IPS-18a (cell line): ENCODE measurements around the gene MSLN.
"Not testable (repeated sequence)": the region's sequence is repeated elsewhere in the genome, so short reads cannot be mapped to it uniquely, and the experiment has no call there.

Experiments used
- H3K27ac ChIP-seq: one replicate; pipeline ENCODE4 v1.5.1; 2013; ENCODE audit warnings: low read length
- H3K27me3 ChIP-seq: one replicate; pipeline ENCODE4 v1.6.1; 2013; ENCODE audit warnings: mild to moderate bottlenecking, low read length; ENCODE audit not compliant: control insufficient read depth, insufficient read depth
- H3K36me3 ChIP-seq: one replicate; pipeline ENCODE4 v1.6.1; 2013; ENCODE audit warnings: low read depth, low read length; ENCODE audit not compliant: control insufficient read depth
- H3K4me1 ChIP-seq: one replicate; pipeline ENCODE4 v1.6.1; 2013; ENCODE audit warnings: low read depth, low read length; ENCODE audit not compliant: control insufficient read depth
- H3K4me3 ChIP-seq: one replicate; pipeline ENCODE4 v1.5.1; 2013; ENCODE audit warnings: low read length
- H3K9ac ChIP-seq: one replicate; pipeline ENCODE4 v1.6.1; 2013; ENCODE audit warnings: mild to moderate bottlenecking, low read length, moderate library complexity
- H3K9me3 ChIP-seq: one replicate; pipeline ENCODE4 v1.6.1; 2013; ENCODE audit warnings: low read depth, low read length; ENCODE audit not compliant: control insufficient read depth

MSLN gene

GRCh38 chr16:776298-776697, 15.8 kb downstream of the MSLN start:
- H3K4me1 ChIP-seq, H3K9me3 ChIP-seq, H3K36me3 ChIP-seq, H3K27ac ChIP-seq, H3K4me3 ChIP-seq, H3K27me3 ChIP-seq, H3K9ac ChIP-seq: not testable (repeated sequence)

GRCh38 chr16:776824-777223, 16.3 kb downstream of the MSLN start:
- H3K9ac ChIP-seq, result no peak overlapping the region
- no peak overlapping the region for H3K4me3 ChIP-seq
- H3K36me3 ChIP-seq, result no peaks in the 10 kb centered on the region
- H3K27me3 ChIP-seq, result no peaks in the 10 kb centered on the region
- H3K27ac ChIP-seq, result no peak overlapping the region
- H3K9me3 ChIP-seq, result no peaks in the 10 kb centered on the region
- no peaks in the 10 kb centered on the region for H3K4me1 ChIP-seq

GRCh38 chr16:777826-778225, 17.3 kb downstream of the MSLN start:
- H3K27ac ChIP-seq, result no peak overlapping the region
- H3K36me3 ChIP-seq, result no peaks in the 10 kb centered on the region
- no peaks in the 10 kb centered on the region for H3K4me1 ChIP-seq
- H3K27me3 ChIP-seq, result no peaks in the 10 kb centered on the region
- no peak overlapping the region for H3K4me3 ChIP-seq
- no peak overlapping the region for H3K9ac ChIP-seq
- no peaks in the 10 kb centered on the region for H3K9me3 ChIP-seq

DNA sequence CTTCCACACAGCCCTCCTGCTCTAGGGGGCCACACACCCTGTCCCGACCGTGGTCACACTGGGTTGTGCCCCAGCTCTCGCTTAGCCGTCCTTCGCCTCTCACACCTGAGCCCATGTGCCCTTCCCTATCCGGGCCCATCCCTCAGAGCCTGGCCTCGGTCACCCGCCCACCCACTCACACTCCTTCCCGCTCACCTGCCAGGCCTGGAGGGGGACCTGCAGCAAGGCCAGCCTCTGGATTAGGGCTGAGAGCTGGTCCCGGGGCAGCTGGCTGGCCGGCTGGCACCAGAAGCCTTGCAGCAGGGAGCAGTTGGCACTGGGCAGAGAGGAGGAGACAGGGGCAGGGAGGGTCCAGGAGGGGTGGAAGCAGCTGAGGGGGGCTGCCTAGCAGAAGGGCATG, 17.9 kb downstream of the MSLN start:
- H3K27ac ChIP-seq, result no peak overlapping the region
- H3K27me3 ChIP-seq, result no peaks in the 10 kb centered on the region
- H3K9ac ChIP-seq, result no peak overlapping the region
- H3K4me3 ChIP-seq, result no peak overlapping the region
- H3K4me1 ChIP-seq, result no peaks in the 10 kb centered on the region
- H3K9me3 ChIP-seq, result no peaks in the 10 kb centered on the region
- no peaks in the 10 kb centered on the region for H3K36me3 ChIP-seq

- Histone ChIP-seq H3K4me3 (no peak overlapping the region), H3K9me3 (no peaks in the 10 kb centered on the region)
Observed at GRCh38 chr16:778909-779527, 18.5 kb downstream of the MSLN start.

DNA sequence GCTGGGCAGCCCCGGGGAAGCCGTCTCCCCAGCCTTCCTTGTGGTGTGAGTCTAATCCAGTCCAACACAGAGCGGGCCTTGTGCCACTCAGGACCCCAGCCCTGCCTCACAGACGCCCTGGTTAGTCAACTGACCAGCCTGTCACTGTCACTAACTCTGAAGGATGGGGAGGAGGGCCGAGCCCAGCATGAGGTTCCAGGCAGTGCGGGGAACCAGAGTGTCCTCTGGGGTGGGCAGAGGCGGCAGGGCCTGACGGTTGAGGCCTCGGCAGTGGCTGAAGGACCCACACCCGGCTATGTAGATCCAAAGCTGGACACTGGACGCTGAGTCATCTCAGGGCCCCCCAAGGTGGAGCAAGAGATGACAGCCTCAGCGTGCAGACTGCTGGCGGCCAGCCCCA, 19.0 kb downstream of the MSLN start:
- H3K4me1 ChIP-seq, result no peaks in the 10 kb centered on the region
- no peak overlapping the region for H3K4me3 ChIP-seq
- H3K36me3 ChIP-seq, result no peaks in the 10 kb centered on the region

More at GRCh38 chr16:778909-779527, 18.5 kb downstream of the MSLN start:
- no peaks in the 10 kb centered on the region for H3K4me1 ChIP-seq
- no peaks in the 10 kb centered on the region for H3K27me3 ChIP-seq
- no peaks in the 10 kb centered on the region for H3K36me3 ChIP-seq
- no peak overlapping the region for H3K9ac ChIP-seq
- H3K27ac ChIP-seq, result no peak overlapping the region

GRCh38 chr16:780296-780695, 19.8 kb downstream of the MSLN start:
- Histone ChIP-seq H3K27ac (no peak overlapping the region), H3K4me1 (no peaks in the 10 kb centered on the region), H3K9ac (no peak overlapping the region), H3K27me3 (no peaks in the 10 kb centered on the region), H3K4me3 (no peak overlapping the region), H3K36me3 (no peaks in the 10 kb centered on the region), H3K9me3 (no peaks in the 10 kb centered on the region)

More for the DNA sequence above, 19.0 kb downstream of the MSLN start:
- Histone ChIP-seq H3K27me3 (no peaks in the 10 kb centered on the region), H3K9ac (no peak overlapping the region), H3K27ac (no peak overlapping the region), H3K9me3 (no peaks in the 10 kb centered on the region)

DNA sequence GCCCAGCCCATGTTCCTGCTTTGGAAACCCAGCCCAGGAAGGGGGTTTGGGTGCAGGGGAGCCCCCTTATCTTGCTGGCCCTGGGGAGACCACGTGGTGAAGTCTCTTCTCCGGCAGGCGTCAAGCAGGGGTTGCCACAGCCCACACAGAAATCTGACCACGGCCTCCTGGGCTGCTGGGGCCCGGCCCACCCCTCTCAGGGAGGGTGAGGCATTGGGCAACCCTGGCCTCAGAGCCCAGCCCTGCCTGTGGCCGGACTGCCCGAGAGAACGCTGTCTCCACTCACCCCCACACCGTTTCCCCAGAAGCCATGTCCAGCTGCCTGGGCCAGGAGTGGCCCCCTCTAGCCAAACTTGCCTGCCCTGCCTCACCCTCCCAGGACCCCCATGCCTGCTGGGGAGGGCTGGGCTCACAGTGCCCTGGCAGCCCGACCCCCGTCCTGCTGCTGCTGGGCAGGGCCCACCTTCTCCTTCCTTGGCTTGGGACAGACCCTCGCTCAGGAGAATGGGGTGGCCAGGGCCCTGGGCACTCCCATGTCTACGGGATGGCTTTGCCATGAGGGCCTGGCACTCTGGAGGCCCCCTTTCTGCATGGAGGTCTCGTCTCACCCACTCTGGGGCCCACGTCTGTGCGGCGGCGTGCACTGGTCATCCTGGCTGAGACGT, 20.9 kb downstream of the MSLN start:
- Histone ChIP-seq H3K9me3 (no peaks in the 10 kb centered on the region), H3K4me3 (no peak overlapping the region), H3K27ac (no peak overlapping the region), H3K4me1 (no peaks in the 10 kb centered on the region), H3K9ac (no peak overlapping the region), H3K36me3 (peaks cover 4% of the 10 kb centered on the region), H3K27me3 (no peaks in the 10 kb centered on the region)

DNA sequence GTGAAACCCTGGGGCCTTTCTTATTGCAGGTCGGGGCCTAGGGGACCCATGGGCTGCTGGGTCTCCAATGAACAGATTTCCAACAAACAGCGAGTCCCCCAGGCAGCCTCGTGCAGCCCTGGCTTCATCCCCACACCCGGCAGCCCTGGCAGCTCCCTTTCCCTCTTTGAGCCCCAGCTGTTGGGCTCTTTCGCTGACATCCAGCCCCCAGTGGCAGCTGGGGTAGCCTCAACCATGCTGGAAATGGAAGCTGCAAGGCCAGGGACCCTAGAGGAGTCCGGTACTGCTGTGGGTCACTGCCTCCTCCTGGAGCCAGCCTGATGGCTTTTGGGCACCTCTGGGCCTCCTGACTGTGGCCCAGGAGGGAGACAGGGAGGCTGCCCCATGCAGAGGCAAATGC, 21.7 kb downstream of the MSLN start:
- H3K9ac ChIP-seq, result no peak overlapping the region
- peaks cover 6% of the 10 kb centered on the region for H3K36me3 ChIP-seq
- no peaks in the 10 kb centered on the region for H3K4me1 ChIP-seq
- H3K27ac ChIP-seq, result no peak overlapping the region
- H3K4me3 ChIP-seq, result no peak overlapping the region
- no peaks in the 10 kb centered on the region for H3K9me3 ChIP-seq
- H3K27me3 ChIP-seq, result no peaks in the 10 kb centered on the region

GRCh38 chr16:782766-783403, 22.4 kb downstream of the MSLN start:
- no peaks in the 10 kb centered on the region for H3K27me3 ChIP-seq
- no peaks in the 10 kb centered on the region for H3K9me3 ChIP-seq
- peaks cover 6% of the 10 kb centered on the region for H3K36me3 ChIP-seq
- no peak overlapping the region for H3K27ac ChIP-seq
- H3K9ac ChIP-seq, result no peak overlapping the region
- H3K4me1 ChIP-seq, result no peaks in the 10 kb centered on the region
- H3K4me3 ChIP-seq, result no peak overlapping the region

DNA sequence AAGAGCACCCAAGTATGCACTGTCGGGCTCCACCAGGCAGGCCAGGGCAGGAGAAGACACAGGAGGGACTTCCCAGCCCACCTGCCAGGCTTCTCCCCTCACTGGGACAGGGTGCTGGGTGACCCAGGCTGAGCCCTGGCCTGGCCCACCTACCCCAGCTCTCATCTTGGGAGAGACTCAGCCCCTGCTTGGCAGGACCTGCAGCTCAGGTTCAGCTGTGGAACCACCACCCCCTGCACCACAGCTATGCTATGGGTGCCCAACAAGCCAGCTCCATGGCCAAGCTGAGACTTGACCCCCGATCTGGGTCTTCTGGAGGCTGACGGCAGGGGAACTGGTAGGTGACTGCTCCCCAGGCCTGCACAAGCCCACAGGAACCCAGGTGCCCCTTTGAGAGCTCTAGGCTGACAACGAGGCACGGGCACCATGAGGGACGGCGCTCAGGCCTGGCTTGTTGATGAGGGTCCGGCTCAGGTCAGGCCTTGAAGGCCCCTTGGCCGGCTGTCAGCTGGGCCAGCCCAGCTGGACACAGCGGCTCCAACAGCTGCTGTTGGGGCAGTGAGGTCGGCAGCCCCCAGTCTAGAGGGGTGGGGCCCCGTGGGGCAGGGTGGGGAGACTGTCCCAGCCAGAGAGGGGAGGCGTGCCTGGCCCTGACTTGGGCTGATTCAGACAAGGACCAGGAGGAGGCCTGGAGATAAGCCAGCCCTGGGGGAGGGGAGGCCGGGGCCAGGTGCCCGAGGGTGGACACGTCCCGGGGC, 23.0 kb downstream of the MSLN start:
- Histone ChIP-seq H3K4me3 (no peak overlapping the region), H3K9ac (no peak overlapping the region), H3K4me1 (no peaks in the 10 kb centered on the region)

More for the DNA sequence above, 23.0 kb downstream of the MSLN start:
- Histone ChIP-seq H3K36me3 (peaks cover 6% of the 10 kb centered on the region), H3K27me3 (no peaks in the 10 kb centered on the region), H3K9me3 (no peaks in the 10 kb centered on the region), H3K27ac (no peak overlapping the region)
